ENCODE measurements around the gene JAML.

DNA sequence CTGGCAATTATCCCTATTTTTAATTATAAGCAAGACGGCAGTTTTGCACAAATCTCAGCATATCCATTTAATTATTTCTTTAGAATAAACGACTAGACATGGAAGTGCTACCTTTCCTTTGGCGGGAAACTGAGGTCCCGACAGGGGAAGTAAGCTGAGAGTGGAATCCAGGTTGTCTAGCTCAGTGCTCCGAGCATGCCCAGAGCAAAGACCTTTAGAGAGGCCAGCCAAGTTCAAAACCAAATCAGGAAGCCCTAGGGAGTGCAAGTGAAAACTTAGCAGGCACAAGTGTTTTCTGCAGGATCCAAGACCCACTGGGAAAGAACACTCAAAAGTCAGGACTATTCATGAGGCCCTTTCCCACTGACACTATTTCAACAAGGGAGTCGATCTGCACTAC lies 25.7 kb downstream of the JAML start:
- TF ChIP-seq, protein P1, sequence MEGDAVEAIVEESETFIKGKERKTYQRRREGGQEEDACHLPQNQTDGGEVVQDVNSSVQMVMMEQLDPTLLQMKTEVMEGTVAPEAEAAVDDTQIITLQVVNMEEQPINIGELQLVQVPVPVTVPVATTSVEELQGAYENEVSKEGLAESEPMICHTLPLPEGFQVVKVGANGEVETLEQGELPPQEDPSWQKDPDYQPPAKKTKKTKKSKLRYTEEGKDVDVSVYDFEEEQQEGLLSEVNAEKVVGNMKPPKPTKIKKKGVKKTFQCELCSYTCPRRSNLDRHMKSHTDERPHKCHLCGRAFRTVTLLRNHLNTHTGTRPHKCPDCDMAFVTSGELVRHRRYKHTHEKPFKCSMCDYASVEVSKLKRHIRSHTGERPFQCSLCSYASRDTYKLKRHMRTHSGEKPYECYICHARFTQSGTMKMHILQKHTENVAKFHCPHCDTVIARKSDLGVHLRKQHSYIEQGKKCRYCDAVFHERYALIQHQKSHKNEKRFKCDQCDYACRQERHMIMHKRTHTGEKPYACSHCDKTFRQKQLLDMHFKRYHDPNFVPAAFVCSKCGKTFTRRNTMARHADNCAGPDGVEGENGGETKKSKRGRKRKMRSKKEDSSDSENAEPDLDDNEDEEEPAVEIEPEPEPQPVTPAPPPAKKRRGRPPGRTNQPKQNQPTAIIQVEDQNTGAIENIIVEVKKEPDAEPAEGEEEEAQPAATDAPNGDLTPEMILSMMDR (IDR thresholded peaks at IDR 0.05; ENCODE audit: low read length): no peak
- no peak for TF ChIP-seq EZH2 (IDR thresholded peaks at IDR 0.05; ENCODE audit: borderline replicate concordance, low read length)

Data from OCI-LY1 (cell line).